ENCODE data around the gene CT47C1.
"Not testable (repeated sequence)": the region's sequence is repeated elsewhere in the genome, so short reads cannot be mapped to it uniquely, and the experiment has no call there.

The CT47C1 gene

DNA sequence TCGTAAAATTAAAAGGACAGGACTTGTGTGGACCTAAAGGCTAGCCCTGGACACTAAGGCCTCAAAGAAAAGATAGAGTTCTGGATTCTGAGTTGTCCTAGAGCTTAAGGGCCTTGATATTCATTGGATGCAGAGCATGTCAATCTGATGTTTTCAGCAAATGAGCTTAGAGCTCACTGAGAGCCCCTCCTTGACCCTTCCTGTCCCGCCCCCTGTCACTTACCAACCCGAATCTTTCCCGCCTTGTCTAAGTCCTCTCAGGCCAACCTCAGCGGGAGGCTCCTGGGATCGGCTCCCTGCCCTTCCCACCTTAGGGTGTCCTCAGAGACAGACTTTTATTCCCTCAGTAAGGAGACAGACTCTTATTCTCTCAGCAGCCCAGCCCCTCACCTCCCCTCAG is at the start of gene CT47C1:
Gene CT47C1, plus strand, starts transcription at position 250 of the 400 bp plus-strand sequence. CDS start 233 bp downstream, outside the sequence.
- Mint-ChIP-seq H3K4me1 (ENCODE audit: low read depth) (peaks cover 10% of the 10 kb centered on the region), H3K36me3 (ENCODE audit: low read depth) (no peaks in the 10 kb centered on the region), H3K27me3 (no peaks in the 10 kb centered on the region), H3K4me3 (no peak within 1 kb of the TSS), H3K9me3 (no peaks in the 10 kb centered on the region), H3K27ac (no peak within 1 kb of the TSS)
- intact Hi-C loops (cut with micrococcal nuclease), result no loop called here

DNA sequence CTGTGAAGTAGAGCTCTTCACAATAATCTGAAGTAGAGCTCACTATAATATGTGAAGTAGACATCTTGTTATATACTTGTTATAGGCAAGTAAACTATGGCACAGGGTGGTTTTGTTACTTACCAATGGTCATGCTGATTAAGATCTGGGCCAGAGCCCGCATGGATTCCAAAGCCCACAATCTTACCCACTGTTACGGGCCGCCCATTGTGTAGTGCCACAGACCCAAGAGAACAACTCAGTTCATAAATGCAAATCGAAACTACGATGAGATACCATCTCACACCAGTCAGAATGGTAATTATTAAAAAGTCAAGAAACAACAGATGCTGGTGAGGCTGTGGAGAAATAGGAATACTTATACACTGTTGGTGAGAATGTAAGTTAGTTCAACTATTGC is 46.9 kb upstream of the CT47C1 start:
- Mint-ChIP-seq H3K9me3 (no peaks in the 10 kb centered on the region), H3K4me3 (no peak overlapping the region)

DNA sequence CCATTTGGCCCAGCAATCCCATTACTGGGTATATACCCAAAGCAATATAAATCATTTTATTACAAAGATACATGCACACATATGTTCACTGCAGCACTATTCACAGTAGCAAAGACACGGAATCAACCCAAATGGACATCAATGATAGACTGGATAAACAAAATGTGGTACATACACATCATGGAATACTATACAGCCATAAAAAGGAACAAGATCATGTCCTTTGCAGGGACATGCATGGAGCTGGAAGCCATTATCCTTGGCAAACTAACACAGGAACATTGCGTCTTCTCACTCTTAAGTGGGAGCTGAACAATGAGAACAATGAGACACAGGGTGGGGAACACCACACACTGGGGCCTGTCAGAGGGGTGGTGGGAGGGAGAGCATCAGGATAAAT is 46.4 kb upstream of the CT47C1 start:
- intact Hi-C loops (cut with micrococcal nuclease); H3K27ac Mint-ChIP-seq; H3K36me3 Mint-ChIP-seq (ENCODE audit: low read depth); H3K4me3 Mint-ChIP-seq; H3K9me3 Mint-ChIP-seq: not testable (repeated sequence)
- Mint-ChIP-seq H3K27me3 (peaks cover 11% of the 10 kb centered on the region), H3K4me1 (ENCODE audit: low read depth) (peaks cover 17% of the 10 kb centered on the region)

More for the DNA sequence above, 46.9 kb upstream of the CT47C1 start:
- Mint-ChIP-seq H3K27me3 (peaks cover 8% of the 10 kb centered on the region), H3K36me3 (ENCODE audit: low read depth) (no peaks in the 10 kb centered on the region), H3K4me1 (ENCODE audit: low read depth) (peaks cover 17% of the 10 kb centered on the region), H3K27ac (no peak overlapping the region)
- intact Hi-C loops (cut with micrococcal nuclease), result no loop called here

DNA sequence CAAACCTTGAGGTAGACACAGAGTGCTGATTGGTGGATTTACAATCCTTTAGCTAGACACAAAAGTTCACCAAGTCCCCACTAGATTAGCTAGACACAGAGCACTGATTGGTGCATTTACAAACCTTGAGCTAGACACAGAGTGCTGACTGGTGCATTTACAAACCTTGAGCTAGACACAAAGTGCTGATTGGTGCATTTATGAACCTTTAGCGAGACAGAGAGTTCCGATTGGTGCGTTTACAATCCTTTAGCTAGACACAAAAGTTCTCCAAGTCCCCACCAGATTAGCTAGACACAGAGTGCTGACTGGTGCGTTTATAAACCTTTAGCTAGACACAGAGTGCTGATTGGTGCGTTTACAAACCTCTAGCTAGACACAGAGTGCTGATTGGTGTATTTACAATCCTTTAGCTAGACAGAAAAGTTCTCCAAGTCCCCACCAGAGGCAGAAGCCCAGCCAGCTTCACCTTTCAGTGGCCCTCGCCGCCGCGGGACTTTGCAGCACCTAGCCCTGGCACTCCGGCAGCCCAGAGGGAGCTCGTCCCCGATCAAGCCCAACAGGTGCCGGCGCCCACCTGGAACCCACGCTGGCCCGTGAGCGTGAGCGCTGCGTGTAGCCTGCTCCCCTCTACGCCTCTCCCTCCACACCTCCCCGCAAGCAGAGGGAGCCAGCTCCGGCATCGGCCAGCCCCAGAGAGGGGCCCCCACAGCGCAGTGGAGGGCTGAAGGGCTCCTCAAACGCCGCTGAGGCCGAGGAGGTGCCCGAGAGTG is 44.6 kb upstream of the CT47C1 start:
- peak overlapping the region; percentile 41 for H3K27ac Mint-ChIP-seq
- peaks cover 17% of the 10 kb centered on the region for H3K4me1 Mint-ChIP-seq (ENCODE audit: low read depth)
- H3K9me3 Mint-ChIP-seq; intact Hi-C loops (cut with micrococcal nuclease); H3K4me3 Mint-ChIP-seq; H3K36me3 Mint-ChIP-seq (ENCODE audit: low read depth): not testable (repeated sequence)
- H3K27me3 Mint-ChIP-seq, result peaks cover 22% of the 10 kb centered on the region

DNA sequence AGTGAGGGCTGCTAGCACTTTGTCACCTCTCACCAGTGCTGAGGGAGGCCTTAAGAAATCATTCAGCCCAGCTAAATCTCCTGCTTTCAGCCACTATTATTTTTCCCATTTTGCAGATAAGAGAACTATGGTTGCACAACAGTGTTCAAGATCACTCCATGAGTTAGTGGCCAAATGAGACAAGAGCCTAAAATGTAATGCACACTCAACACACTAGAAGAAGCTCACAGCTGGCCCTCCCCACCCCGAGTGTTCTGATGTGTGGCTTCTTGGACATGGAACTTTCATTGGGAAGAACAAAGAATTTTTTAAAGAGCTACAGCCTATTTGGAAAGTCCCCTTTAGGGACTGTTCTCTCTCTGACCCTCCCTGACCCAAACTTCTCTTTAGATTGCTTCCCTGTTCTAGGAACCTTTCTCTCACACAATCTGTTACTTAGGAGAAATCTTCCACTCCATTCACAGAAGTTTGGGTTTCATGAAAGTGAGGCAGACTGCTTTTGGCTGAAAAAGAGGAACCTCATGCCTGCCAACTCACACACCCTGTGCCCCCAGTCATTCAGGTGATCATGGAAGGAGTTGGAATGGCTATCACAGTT is 44.0 kb upstream of the CT47C1 start:
- peaks cover 23% of the 10 kb centered on the region for H3K27me3 Mint-ChIP-seq
- H3K36me3 Mint-ChIP-seq (ENCODE audit: low read depth), result no peaks in the 10 kb centered on the region
- H3K4me3 Mint-ChIP-seq, result no peak overlapping the region
- intact Hi-C loops (cut with micrococcal nuclease), result no loop called here
- H3K9me3 Mint-ChIP-seq, result peaks cover 4% of the 10 kb centered on the region
- H3K4me1 Mint-ChIP-seq (ENCODE audit: low read depth), result peaks cover 17% of the 10 kb centered on the region
- H3K27ac Mint-ChIP-seq, result peak overlapping the region; percentile 41

DNA sequence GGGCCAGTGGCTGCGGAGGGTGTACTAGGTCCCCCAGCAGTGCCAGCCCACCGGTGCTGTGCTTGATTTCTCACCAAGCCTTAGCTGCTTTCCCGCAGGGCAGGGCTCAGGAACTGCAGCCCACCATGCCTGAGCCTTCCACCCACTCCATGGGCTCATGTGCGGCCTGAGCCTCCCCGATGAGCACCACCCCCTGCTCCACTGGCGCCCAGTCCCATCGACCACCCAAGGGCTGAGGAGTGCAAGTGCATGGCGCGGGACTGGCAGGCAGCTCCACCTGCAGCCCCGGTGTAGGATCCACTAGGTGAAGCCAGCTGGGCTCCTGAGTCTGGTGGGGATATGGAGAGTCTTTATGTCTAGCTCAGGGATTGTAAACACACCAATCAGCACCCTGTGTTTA is 43.1 kb upstream of the CT47C1 start:
- H3K4me3 Mint-ChIP-seq; H3K27ac Mint-ChIP-seq; intact Hi-C loops (cut with micrococcal nuclease); H3K36me3 Mint-ChIP-seq (ENCODE audit: low read depth): not testable (repeated sequence)
- peaks cover 26% of the 10 kb centered on the region for H3K27me3 Mint-ChIP-seq
- peaks cover 11% of the 10 kb centered on the region for H3K9me3 Mint-ChIP-seq
- peaks cover 17% of the 10 kb centered on the region for H3K4me1 Mint-ChIP-seq (ENCODE audit: low read depth)

DNA sequence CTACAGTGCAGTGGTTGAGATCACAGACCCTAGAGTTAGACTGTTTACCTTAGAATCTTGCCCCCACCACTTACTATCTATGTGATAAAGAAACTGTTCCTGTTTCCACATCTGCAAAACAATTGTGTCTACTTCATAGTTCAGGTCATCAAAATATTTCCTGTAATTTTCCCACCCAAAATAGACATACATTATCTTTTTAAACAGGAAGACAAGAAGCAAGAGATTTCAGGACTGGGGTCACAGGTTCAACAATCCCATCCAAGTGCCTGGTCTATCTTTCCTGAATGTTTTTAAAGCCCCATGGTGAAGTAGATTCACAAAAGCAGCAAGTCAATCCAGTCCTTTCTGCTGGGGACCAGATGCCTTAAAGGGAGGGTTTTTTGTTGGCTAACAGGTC is 41.8 kb upstream of the CT47C1 start:
- Mint-ChIP-seq H3K4me3 (no peak overlapping the region), H3K27ac (no peak overlapping the region), H3K9me3 (peaks cover 11% of the 10 kb centered on the region), H3K36me3 (ENCODE audit: low read depth) (no peaks in the 10 kb centered on the region), H3K4me1 (ENCODE audit: low read depth) (peaks cover 17% of the 10 kb centered on the region), H3K27me3 (peaks cover 26% of the 10 kb centered on the region)
- intact Hi-C loops (cut with micrococcal nuclease), result no loop called here

DNA sequence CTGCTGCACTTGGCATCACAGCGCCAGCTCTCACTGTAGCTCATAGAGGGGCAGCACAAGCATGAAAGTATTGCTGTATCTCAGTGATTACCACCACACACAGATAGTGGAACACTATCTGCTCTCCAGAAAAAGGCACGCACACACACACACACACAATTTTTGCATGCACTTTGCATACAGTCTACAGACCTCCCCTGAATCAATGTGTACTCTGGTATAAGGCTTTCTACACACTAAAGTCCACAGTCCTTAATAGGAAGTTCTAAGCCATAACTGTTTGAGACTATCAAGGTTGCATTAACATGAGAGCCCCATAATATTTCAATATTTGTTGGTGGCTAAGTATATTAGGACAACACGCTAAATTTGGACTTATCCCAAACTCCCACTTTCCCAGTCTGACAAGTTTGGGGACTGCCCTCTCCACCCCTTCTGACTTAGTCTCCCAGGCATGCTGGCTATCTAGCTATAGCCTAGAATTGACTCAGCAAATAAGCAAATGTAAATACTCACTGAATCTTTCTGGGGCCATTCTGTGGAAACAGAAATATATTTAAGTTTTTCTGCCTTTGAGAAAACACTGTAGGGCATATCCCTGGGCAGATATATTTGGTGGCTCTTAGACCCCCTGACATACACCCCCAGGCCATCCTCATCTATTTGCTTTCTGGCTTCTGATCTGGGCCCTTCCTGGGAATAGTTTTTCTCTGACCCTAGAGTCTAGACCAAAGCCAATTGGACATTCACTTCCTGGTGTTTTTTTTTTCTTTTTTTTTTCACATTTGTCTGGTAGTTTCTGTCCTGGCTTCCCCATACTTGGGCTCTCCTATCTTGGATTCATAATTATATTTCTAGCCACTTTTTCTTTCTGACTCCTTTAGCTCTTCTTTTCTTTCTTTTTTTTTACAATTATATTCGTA is 36.4 kb upstream of the CT47C1 start:
- Mint-ChIP-seq H3K4me1 (ENCODE audit: low read depth) (peaks cover 6% of the 10 kb centered on the region), H3K4me3 (no peak overlapping the region), H3K27me3 (peaks cover 17% of the 10 kb centered on the region), H3K9me3 (peaks cover 11% of the 10 kb centered on the region), H3K36me3 (ENCODE audit: low read depth) (no peaks in the 10 kb centered on the region), H3K27ac (no peak overlapping the region)
- intact Hi-C loops (cut with micrococcal nuclease), result no loop called here

DNA sequence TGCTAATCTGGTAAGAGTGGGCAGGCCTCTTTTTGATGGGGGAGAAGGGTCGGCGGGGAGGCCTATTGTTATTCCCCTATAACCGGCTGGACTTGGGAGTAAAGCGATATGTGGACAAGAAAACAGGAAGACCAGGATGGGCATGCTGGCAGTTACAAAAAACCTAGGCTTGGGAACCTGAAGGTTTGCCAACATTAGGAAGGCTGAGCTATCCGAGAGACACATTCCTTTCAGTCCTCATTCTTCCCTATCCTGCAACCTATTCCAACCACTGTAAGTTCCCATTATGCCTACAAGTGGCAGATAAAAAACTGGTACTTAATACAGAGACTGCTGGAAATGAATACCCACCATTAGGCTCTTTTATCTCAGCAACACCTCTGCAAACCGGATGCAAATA is 32.4 kb upstream of the CT47C1 start:
- intact Hi-C loops (cut with micrococcal nuclease), result no loop called here
- Mint-ChIP-seq H3K9me3 (no peaks in the 10 kb centered on the region), H3K27ac (no peak overlapping the region), H3K27me3 (peaks cover 3% of the 10 kb centered on the region), H3K4me1 (ENCODE audit: low read depth) (peaks cover 7% of the 10 kb centered on the region), H3K4me3 (no peak overlapping the region), H3K36me3 (ENCODE audit: low read depth) (no peaks in the 10 kb centered on the region)

DNA sequence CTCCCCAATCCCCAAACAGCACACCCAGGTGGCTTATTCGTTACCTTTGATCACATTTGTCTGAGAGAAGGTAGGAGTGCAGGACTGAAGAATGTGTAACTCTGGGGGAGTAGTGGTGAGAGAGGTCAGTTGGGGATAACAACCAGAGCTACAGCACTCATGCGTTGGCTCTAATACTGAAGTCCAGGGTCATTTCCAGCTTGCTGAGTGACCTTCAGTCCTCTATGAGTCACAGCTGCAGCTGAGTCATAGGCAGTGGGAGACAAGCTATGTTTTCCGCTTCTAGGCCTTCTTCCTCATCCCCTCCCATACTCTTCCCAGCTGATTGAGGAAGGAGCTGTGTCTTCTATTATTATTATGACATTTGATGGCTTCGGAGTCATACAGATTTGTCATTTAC is 31.6 kb upstream of the CT47C1 start:
- Mint-ChIP-seq H3K27me3 (peaks cover 3% of the 10 kb centered on the region), H3K27ac (no peak overlapping the region), H3K4me3 (no peak overlapping the region), H3K4me1 (ENCODE audit: low read depth) (peaks cover 7% of the 10 kb centered on the region), H3K9me3 (no peaks in the 10 kb centered on the region), H3K36me3 (ENCODE audit: low read depth) (no peaks in the 10 kb centered on the region)
- intact Hi-C loops (cut with micrococcal nuclease), result no loop called here

DNA sequence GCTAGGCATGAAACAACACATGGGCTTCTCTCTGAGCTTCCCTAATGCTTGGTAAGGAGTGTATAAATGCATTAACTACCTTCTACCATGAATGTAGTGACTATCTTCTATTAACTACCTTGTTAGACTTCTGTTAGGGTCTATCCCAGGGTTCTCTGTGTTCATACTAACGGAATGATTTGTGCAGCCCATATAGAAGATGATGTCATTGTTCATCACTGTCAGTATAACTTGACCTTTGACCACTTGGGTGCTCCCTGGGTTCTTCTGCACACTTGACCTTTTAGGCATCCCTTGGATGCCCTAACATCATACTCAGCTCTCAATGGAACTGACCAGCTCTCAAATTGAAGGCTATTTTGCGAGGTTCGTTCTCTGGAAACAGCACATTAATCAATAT is 30.8 kb upstream of the CT47C1 start:
- Mint-ChIP-seq H3K4me3 (no peak overlapping the region), H3K36me3 (ENCODE audit: low read depth) (no peaks in the 10 kb centered on the region), H3K9me3 (no peaks in the 10 kb centered on the region), H3K4me1 (ENCODE audit: low read depth) (peaks cover 7% of the 10 kb centered on the region), H3K27ac (no peak overlapping the region), H3K27me3 (peaks cover 4% of the 10 kb centered on the region)
- intact Hi-C loops (cut with micrococcal nuclease), result no loop called here

DNA sequence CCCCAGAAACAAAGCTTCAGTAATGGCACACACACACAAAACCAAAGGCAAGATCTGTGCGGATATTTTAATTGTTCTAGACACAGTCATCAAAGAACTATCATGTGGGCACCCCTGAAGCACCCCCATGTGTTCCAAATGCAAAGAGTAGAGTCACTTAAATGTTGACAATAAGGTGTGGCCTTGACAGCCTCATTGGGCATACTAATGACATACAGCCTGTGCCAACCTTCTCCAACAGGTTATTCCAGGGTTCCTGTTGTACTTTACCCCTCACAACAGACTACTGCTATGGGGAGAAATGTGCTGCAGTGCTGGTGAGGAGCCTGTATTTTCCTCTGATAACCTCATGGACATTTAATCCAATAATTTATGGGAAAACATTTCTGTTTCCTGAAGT is 29.8 kb upstream of the CT47C1 start:
- no peaks in the 10 kb centered on the region for H3K9me3 Mint-ChIP-seq
- H3K4me1 Mint-ChIP-seq (ENCODE audit: low read depth), result peaks cover 7% of the 10 kb centered on the region
- H3K4me3 Mint-ChIP-seq, result no peak overlapping the region
- peaks cover 6% of the 10 kb centered on the region for H3K27me3 Mint-ChIP-seq
- no peaks in the 10 kb centered on the region for H3K36me3 Mint-ChIP-seq (ENCODE audit: low read depth)
- H3K27ac Mint-ChIP-seq, result no peak overlapping the region
- intact Hi-C loops (cut with micrococcal nuclease), result no loop called here

DNA sequence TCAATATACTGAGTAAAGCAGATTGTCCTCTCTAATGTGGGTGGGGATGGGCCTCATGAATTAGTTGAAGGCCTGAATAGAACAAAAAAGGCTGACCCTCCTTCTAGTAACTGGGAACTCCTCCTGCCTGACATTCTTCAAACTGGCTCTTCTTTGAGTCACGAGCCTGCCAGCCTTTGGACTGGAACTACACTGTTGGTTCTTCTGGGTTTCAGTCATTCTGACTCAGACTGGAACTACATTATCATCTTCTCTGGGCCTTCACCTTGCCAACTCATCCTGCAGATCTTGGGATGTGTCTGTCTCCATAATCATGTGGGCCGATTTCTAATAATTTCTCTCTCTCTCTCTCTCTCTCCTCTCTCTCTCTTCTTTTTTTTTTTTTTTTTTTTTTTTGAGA is 26.9 kb upstream of the CT47C1 start:
- intact Hi-C loops (cut with micrococcal nuclease), result no loop called here
- H3K4me3 Mint-ChIP-seq, result no peak overlapping the region
- no peak overlapping the region for H3K27ac Mint-ChIP-seq
- peaks cover 6% of the 10 kb centered on the region for H3K4me1 Mint-ChIP-seq (ENCODE audit: low read depth)
- no peaks in the 10 kb centered on the region for H3K36me3 Mint-ChIP-seq (ENCODE audit: low read depth)
- H3K27me3 Mint-ChIP-seq, result peaks cover 20% of the 10 kb centered on the region
- H3K9me3 Mint-ChIP-seq, result no peaks in the 10 kb centered on the region

DNA sequence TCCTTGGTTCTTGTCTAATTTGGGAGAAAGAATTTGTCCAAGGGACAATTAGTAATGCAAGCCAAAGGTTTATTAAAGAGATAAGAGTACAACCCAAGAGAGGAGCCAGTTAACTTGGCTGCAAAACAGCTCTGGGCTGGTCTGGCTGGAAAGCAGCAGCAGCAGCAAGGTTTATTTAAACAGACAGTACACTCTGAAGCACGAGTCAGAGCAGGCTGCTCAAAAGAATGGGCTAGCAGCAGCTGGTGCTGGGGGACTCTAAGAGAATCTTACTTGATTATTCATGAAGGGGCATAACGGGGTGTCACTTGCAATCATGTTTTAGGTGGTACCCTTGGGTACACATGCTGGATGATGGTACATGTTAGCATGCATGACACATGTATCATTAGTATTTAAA is 17.1 kb upstream of the CT47C1 start:
- Mint-ChIP-seq H3K4me3 (no peak overlapping the region), H3K27ac (no peak overlapping the region), H3K27me3 (peaks cover 4% of the 10 kb centered on the region), H3K36me3 (ENCODE audit: low read depth) (no peaks in the 10 kb centered on the region), H3K9me3 (no peaks in the 10 kb centered on the region), H3K4me1 (ENCODE audit: low read depth) (no peaks in the 10 kb centered on the region)
- intact Hi-C loops (cut with micrococcal nuclease), result no loop called here

Measured in dendritic cell treated with granulocyte-macrophage colony-stimulating factor and Interleukin-4, amounts not matched to agents 40 ng/mL and 50 ng/mL, for 4 days (primary cell).